Osteocyte (in vitro differentiated cells): ENCODE measurements around the gene LCLAT1. TPM values are rescaled to one million over a fixed set of nuclear protein-coding genes. Genes with fewer than 3 reads are reported as not detected.
"Not testable (repeated sequence)": the region's sequence is repeated elsewhere in the genome, so short reads cannot be mapped to it uniquely, and the experiment has no call there.

Source experiments
- DNase-seq: peaks from one replicate; pipeline ENCODE4 v3.0.0; 2021; ENCODE audit warnings: mixed read lengths; ENCODE audit not compliant: unreplicated experiment; ENCODE audit errors: extremely low spot score
- H3K27ac Mint-ChIP-seq: one replicate; pipeline ENCODE4 v1.8.0; 2021; ENCODE audit warnings: mild to moderate bottlenecking, mixed read lengths; ENCODE audit not compliant: unreplicated experiment
- H3K27me3 Mint-ChIP-seq: one replicate; pipeline ENCODE4 v1.8.0; 2021; ENCODE audit warnings: mixed read lengths; ENCODE audit not compliant: unreplicated experiment
- H3K36me3 Mint-ChIP-seq: one replicate; pipeline ENCODE4 v1.8.0; 2021; ENCODE audit warnings: mixed read lengths; ENCODE audit not compliant: unreplicated experiment
- H3K4me1 Mint-ChIP-seq: one replicate; pipeline ENCODE4 v1.8.0; 2021; ENCODE audit warnings: mixed read lengths; ENCODE audit not compliant: unreplicated experiment
- H3K4me3 Mint-ChIP-seq: one replicate; pipeline ENCODE4 v1.8.0; 2021; ENCODE audit warnings: mild to moderate bottlenecking, moderate library complexity, mixed read lengths; ENCODE audit not compliant: unreplicated experiment
- H3K9me3 Mint-ChIP-seq: one replicate; pipeline ENCODE4 v1.8.0; 2021; ENCODE audit warnings: mixed read lengths; ENCODE audit not compliant: unreplicated experiment
- CTCF ChIP-seq: fragments of 200-600 bp; sonication (generic); IDR thresholded peaks from 2 replicates; pipeline ENCODE4 v1.5.0; 2021; ENCODE audit warnings: antibody characterized with exemption, mild to moderate bottlenecking, moderate library complexity
- total RNA-seq: library from RNA; stranded (reverse); gene quantifications from 2 replicates; pipeline ENCODE4 v1.2.1, GENCODE V29; 2021

Gene LCLAT1
- total RNA-seq, 1 donor from 2014 or later = 13.6 TPM

GRCh38 chr2:30639836-30640235 is 192.8 kb downstream of the LCLAT1 start:
- peaks cover 24% of the 10 kb centered on the region for H3K36me3 Mint-ChIP-seq
- no peak for DNase-seq
- no peaks in the 10 kb centered on the region for H3K4me1 Mint-ChIP-seq
- TF ChIP-seq CTCF = no peak
- no peak overlapping the region for H3K4me3 Mint-ChIP-seq
- H3K27ac Mint-ChIP-seq = no peak overlapping the region
- H3K27me3 Mint-ChIP-seq = no peaks in the 10 kb centered on the region
- H3K9me3 Mint-ChIP-seq = no peaks in the 10 kb centered on the region

- no peak for TF ChIP-seq CTCF
- Mint-ChIP-seq H3K9me3 (no peaks in the 10 kb centered on the region), H3K4me1 (no peaks in the 10 kb centered on the region), H3K27me3 (no peaks in the 10 kb centered on the region), H3K36me3 (peaks cover 24% of the 10 kb centered on the region), H3K27ac (no peak overlapping the region), H3K4me3 (no peak overlapping the region)
- DNase-seq = no peak
These were observed 194.8 kb downstream of the LCLAT1 start for GRCh38 chr2:30641765-30642345.

GRCh38 chr2:30643013-30643412 is 196.0 kb downstream of the LCLAT1 start:
- not testable (repeated sequence) for H3K27me3 Mint-ChIP-seq, H3K9me3 Mint-ChIP-seq, H3K4me3 Mint-ChIP-seq, H3K4me1 Mint-ChIP-seq, DNase-seq, H3K27ac Mint-ChIP-seq
- H3K36me3 Mint-ChIP-seq = peaks cover 23% of the 10 kb centered on the region

- no peak for DNase-seq
- H3K36me3 Mint-ChIP-seq = peaks cover 22% of the 10 kb centered on the region
- H3K27ac Mint-ChIP-seq = no peak overlapping the region
- H3K27me3 Mint-ChIP-seq = no peaks in the 10 kb centered on the region
- no peaks in the 10 kb centered on the region for H3K9me3 Mint-ChIP-seq
- TF ChIP-seq CTCF = no peak
- no peaks in the 10 kb centered on the region for H3K4me1 Mint-ChIP-seq
- H3K4me3 Mint-ChIP-seq = no peak overlapping the region
These were observed 196.6 kb downstream of the LCLAT1 start for GRCh38 chr2:30643674-30644073.

GRCh38 chr2:30645081-30645744 is 198.2 kb downstream of the LCLAT1 start:
- H3K4me3 Mint-ChIP-seq = no peak overlapping the region
- no peaks in the 10 kb centered on the region for H3K4me1 Mint-ChIP-seq
- TF ChIP-seq CTCF = no peak
- H3K9me3 Mint-ChIP-seq = no peaks in the 10 kb centered on the region
- peaks cover 12% of the 10 kb centered on the region for H3K36me3 Mint-ChIP-seq
- DNase-seq = no peak
- no peaks in the 10 kb centered on the region for H3K27me3 Mint-ChIP-seq
- H3K27ac Mint-ChIP-seq = no peak overlapping the region
